ENCODE measurements around the gene LMOD3.
A peak's percentile ranks its signal among the peaks of the same experiment; 100 is the strongest.

Gene LMOD3

DNA sequence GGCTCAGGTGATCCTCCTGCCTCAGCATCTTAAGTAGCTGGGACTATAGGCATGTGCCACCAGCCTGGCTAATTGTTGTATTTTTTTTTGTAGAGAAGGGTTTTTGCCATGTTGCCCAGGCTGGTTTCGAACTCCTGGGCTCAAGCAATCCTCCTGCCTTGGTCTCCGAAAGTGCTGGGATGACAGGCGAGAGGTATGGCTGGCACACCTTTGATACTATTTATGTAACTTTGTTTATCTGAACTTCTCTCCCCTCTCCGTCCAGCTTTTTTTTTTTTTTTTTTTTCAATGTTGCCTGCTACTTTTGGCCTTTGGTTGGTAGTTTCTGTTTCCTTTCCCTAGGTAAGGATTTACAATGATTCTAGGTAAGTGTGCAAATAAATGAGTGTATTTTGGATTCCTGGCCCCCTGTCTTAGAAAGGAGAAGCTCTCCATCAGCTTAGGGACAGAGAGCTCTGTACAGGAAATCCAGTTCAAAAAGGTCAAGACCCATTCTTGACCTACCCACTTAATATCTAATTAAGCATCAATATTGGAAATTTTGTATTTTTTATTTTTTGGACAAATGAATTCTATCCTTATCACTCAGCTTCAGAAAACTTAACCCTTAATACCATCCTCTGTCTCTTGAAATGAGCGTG lies 30.9 kb downstream of the LMOD3 start:
- no peak for DNase-seq (ENCODE audit: low spot score)

DNA sequence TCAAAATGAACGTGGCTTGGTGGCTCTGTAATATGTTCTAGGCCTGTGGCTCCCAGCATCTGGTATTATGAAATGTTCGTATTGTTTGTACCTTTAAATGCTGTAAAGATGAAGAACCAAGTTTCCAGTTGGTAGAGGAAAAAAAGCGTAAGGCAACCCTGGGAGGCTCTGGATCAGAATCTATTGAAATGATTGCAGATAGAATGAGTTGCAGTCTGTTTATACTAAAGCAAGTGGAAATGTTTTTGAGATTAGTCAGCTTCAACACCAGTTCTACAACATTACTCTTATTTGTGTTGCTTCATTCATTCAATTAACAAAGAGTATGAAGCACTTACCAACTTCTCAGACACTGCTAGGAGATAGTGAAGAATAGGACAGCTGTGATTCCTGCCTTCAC lies 32.4 kb downstream of the LMOD3 start:
- peak; percentile 71 for DNase-seq (ENCODE audit: low spot score)

DNA sequence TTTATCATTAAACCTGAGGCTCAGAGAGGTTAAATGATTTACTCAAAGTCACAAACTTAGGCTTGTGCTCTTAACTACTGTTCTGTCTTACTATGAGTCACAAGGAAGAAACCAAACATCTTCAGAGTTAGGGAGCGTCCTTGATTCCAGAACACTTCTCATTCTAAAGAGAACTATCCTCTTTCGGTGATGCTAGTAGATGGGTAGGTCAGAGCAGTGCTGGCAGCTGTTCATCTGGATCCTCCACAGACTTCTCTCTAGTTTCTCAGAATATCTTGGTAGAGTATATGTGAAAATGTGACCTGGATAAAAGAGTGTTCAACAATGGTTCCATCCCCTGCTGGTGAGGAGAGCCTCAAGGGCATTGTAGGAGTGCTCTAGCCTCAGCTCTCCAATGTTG lies 34.3 kb downstream of the LMOD3 start:
- DNase-seq (ENCODE audit: low spot score) = peak; percentile 70

DNA sequence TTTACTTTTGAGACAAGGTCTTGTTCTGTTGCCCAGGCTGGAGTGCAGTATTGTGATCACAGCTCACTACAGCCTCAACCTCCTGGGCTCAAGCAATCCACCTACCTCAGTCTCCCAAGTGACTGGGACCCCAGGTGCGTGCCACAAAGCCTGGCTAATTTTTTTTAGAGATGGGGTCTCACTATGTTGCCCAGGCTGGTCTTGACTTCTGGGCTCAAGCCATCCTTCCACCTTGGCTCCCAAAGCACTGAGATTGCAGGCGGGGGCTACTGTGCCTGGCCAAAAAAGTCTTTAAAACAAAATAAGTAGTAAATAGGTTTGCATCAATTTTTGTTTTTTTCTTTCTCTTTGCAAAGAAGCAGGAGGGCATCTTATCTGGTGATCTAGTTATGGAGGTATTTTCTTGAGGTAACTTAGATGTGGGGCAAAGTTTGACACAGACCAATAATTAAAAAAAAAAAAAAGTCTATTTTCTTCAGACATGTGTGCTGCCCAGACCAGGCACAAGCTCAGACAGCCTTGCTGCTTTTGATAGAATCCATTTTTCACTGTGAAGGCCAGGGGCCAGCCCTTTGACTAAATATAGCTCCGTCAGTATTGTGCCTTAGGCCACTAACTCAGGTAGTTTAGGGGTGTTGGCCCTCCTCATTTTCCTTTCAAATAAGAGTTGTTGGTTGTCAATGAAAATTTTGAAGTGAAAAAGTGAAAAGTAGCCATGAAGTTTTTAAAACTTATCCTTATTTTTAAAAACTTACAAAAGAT lies 35.2 kb downstream of the LMOD3 start:
- no peak for DNase-seq (ENCODE audit: low spot score)

DNA sequence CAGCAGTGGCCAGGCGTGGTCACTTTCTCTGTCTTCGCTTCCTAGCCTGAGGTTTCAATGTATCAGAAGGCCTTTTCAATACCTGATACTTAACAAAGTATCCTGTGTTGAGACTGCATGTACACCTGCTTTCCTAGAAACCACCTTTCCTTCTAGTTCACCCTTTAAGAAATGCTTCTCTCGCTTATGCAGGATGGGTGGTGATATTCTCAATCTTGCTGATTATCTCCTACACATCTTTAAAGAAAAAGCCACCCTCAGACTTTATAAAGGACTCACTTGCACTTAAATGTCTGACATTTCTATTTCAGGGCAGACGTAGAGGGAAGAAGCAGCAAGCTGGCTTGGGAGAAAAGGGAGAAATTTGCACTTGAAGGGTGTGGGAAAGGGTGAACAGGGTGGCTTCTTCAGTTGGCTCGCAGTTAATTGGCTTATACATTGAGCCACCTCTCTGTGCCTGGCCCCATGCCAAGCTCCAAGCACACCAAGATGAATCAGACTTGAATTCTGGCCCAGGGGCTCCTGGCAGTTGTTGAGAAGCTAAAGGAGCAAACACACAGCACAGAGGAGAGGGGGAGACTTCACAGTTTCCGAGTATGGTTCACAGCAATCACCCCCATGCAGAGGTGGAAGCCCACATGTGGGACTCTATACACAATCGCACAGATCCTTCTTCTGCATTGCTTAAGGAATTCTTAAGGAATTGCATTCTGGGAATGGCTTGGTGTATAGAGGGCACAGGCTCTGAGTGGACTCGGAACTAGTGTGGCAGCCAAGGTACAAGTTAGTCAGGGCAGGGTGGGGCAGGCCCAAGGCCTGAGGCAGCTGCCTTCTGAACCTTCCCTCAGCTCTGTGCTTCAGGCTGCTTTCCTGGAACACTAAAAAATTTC lies 36.3 kb downstream of the LMOD3 start:
- peak; percentile 96 for DNase-seq (ENCODE audit: low spot score)

DNA sequence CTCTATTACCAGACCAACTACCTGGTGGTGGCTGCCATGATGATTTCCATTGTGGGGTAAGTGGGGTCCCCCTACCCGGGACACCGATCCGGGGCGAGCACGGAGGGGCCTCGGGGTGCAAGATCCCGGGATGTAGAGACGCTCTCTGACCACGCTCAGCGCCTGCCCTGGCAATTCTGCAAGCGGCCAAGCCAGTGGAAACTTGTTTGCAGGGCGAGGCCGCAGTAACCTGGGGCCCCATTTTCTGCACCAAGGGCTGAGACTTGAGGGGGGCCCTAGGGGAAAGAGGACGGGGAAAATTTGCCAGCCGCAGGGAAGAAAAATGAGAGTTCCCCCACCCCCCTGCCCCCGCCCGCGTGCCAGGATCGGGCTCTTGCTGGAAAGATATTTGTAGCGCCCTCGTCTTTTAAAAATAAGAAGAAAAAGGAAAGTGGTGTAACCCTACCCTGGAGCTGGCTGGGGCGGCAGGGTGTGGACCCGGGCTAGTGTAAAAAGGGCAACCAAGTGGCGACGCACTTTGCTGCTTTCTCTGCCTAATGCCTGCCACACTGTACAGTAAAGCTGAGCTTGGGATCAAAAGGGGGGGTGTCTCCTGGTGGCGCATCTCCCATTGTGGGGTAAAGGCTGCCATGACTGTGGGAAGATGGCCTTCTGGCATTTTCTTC lies 37.1 kb downstream of the LMOD3 start:
- peak; percentile 26 for DNase-seq (ENCODE audit: low spot score)

DNA sequence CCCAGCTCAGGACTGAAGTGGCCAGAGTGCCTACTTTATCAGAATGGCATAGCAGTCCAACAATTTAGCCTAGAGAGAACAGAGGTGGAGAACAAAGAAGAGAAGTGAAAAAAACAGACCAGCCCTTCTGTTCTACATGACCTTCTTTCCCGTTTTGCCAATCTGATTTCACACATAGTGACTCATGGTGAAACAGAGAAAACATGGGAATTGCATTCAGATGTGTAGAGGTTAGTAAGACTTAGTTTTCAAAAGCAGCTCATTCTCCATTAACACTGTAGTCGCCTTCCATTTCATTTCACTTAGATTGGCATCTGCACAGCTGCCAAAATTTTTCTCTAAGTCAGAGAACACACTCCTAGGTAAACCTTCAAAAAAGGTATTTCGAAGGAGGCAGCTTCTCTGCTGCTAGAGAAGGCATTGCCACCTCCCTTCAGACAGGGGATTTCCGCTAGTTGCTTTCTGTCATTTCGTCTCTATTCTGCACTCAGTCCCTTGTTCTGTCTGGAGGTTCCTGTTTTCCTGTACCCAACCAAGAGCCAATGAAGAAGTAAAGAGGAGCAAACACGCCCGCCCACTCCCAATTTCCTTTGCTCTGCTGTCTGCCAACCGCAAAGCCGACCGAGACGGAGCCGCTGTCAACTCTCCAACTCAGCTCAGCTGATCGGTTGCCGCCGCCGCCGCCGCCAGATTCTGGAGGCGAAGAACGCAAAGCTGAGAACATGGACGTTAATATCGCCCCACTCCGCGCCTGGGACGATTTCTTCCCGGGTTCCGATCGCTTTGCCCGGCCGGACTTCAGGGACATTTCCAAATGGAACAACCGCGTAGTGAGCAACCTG lies 37.8 kb downstream of the LMOD3 start, which contains the start of gene ARL6IP5:
ARL6IP5 (plus strand) TSS at position 612 of the 842 bp plus-strand sequence; CDS start at position 723, 111 bp downstream.
- peak; percentile 95 for DNase-seq (ENCODE audit: low spot score)

DNA sequence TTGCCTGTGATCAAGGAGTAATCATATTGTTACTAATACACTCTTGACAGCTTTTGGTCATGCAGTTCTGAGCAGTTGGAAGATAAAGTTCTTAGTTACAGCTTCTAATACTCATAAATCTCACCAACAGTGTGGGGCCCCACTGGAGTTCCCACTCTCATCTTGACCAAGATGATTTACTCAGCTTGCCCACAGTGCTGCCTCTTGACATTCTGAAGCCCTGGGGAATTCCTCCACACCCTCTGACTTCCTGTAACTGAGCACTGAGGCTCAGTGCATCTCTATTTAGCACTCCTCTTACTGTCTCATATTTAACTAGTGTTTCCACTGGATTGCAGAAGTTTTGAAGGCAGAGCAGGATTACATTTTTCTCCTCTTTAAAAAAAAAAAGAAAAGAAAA lies 39.6 kb downstream of the LMOD3 start:
- DNase-seq (ENCODE audit: low spot score) = peak; percentile 84

DNA sequence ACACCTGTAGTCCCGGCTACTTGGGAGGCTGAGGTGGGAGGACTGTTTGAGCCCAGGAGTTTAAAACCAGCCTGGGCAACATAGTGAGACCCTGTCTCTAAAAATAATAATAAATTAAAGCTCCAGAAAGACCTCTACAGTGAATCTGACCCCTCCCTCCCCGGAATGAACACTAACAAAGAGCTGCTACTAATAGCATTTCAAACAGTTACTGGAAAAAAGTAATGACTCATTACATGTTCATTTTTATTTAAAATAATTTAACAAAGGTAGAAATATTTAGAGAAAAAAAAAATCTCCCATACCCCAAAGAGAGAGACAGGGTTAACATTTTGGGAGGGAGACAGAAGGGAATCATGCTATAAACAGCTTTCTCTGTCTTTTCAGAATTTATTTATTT lies 40.0 kb downstream of the LMOD3 start:
- DNase-seq (ENCODE audit: low spot score) = no peak

DNA sequence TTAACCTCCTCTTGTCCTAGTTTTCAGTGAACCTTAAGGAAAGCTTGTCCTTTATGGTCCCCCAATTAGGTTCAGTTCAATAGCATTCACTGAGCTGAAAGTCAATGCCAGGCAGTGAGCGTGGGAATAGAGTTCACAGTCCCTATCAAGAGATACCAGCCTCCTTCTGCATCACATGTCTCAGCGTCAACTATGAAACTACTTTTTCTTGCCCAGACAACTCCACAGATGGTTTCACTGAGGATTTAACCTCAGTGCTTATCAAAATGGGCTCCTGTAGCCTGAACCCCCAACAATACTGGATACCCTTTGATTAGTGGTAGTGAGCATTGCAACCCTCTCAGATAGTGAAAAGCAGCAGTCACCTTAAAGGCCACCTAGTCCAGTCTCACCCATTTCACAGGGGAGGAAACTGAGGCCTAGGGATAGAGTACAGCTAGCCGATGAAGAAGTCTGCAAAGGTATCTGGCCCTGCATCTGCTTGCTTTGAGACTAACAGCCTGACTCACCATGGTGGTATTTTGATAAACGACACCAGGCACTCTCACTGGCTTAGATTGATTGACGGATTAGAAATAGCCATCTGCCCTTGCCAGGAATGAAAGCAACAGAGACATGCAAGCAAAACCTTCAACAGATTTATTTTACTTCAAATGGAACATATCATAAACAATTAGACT lies 40.7 kb downstream of the LMOD3 start:
- DNase-seq (ENCODE audit: low spot score) = peak; percentile 66

DNA sequence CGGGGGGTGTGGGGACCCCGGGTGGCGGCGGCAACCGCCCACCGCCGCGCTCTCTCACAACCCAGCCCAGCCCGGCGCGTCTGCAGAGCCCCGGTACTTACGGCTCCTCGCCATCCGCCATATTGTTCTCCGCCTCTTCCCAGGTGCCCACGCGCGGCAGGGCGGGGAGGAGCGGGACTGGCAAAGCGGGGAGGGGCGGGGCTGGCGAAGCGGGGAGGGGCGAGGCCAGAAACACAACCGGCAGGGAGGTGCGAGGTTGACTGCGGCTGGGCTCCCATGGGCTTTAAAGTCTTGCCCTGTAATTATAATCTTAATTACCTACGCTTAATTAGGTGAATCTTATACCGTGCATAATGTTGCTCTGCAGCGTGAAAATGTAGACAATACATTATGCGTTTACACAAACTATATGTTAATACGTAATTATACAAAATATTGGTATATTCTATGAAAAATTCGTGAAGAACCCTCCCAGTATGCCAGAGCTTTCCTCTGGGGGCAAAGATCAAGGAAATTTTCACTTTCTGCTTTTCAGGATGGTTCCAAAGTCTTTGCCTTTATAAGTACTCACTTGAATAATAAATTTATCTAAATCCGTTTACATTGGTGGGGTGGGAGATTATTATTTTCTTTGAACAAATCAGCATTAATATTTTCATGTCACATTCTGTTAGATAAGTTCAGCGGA lies 42.0 kb downstream of the LMOD3 start, which contains the start of gene UBA3:
UBA3 (minus strand) TSS at position 133 of the 688 bp plus-strand sequence; CDS start at position 121, 12 bp downstream.
- DNase-seq (ENCODE audit: low spot score) = peak; percentile 89

DNA sequence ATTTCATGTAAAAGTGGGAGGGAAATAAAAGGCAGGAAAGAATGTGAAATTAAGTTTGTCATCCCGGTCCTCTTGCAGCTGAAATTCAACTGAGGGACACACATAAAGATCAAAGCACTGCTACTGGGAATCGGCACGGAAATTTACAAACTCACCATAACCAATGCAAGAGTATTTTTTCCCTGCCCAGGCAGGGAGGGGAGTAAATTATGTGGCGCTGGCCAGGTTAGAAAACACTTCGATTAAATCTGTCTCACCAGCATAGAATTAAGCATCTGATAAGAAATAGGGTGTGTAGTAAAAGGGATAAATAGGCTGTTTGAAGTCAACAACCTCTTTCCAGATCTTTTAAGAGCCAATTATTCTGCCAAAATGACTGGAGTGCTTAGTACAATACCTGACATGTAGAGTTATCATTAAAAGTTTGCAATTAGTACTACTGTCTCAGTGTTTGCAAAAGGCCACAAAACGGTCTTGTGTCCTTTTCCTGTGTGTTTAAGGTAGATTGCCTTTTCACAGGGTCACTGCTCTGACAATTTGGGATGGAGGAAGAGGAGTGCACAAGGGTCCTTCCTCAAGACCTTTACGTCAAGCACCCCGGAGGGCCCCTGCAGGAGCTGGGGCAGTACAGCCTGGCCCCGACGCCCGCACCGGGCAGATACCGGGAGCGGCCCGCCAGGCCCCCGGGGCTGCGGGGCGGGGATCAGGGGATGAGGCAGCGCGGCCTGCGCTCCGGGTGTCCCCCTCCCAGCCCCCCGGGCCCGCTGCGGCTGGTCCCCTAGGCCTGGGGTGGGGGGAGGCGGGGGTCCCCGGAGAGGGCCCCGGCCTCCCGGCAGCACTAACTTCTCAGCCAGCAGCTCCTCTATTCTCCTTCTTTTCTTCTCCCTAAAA lies 42.9 kb downstream of the LMOD3 start:
- DNase-seq (ENCODE audit: low spot score) = no peak

DNA sequence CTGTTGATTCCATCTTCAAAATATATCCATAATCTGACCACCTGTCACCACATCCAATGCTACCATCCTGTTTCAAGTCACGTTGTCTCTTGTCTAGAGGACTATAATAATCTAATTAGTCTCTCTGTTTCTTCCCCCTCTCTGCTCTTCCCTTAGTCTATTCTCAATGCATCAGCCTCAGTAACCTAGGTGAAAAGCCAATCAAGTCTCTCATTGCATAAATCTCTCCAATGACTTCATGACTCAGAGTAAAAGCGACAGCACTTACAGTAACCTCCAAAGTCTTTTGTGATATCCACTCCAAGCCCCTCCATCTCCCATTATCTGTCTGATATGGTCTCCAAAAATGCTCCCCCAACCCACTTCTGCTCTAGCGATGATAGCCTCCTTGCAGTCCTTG lies 49.5 kb downstream of the LMOD3 start:
- DNase-seq (ENCODE audit: low spot score) = no peak

DNA sequence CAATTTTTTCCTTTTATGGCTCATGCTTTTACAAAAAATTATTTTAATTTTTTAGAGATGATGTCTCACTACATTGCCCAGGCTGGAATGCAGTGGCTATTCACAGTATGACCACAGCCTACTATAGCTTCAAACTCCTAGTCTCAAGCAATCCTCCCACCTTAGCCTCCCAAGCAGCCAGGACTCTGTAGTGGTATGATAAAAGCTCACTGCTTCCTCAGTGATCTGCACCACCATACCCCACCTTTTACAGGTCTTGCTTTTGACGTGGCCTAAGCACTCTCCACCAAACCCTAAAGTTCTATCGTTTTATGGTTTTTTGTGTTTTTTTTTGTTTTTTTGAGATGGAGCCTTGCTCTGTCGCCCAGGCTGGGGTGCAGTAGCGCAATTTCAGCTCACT lies 56.3 kb downstream of the LMOD3 start:
- no peak for DNase-seq (ENCODE audit: low spot score)

DNA sequence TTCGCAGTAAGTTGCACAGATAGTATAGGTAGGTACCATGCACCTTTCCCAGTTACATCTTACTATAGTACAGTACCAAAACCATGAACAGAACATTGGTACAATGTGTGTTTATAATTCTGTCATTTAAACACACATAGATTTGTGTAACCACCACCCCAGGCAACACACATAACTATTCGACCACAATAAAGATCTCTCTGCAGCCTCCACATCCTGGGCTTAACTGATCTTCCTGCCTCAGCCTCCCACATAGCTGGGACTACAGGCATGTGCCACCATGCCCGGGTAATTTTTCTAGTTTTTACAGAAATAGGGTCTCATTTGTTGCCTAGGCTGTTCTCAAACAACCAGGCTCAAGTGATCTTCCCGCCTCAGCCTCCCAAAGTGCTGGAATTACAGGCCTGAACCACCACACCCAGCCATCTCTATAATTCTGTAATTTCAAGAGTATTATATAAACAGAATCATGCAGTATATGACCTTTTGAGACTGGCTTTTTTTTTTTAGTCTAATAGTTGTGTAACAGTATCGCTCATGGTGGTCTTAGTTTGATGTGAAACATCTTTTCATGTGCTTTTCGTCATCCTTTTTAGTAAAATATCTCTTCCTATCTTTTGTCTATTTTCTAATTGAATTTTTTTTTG lies 57.0 kb downstream of the LMOD3 start:
- no peak for DNase-seq (ENCODE audit: low spot score)

DNA sequence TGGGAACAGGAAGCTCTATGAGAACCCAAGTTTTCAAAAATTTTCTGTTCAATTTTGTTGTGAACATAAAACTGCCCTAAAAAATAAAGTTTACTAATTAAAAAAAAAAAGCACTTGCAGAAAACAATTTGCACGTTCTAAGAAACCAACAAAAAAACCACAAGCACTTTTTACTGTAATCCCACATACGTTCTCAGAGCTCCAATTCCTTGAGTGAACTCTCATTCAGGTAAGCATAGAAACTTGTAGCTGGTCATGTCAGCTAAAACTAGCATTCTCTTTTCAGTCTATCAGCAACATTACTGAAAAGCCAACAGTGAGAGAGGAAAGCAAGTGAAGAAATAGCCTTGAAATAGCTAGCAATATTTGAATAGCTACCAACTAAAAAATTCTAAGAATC lies 58.8 kb downstream of the LMOD3 start:
- DNase-seq (ENCODE audit: low spot score) = no peak

DNA sequence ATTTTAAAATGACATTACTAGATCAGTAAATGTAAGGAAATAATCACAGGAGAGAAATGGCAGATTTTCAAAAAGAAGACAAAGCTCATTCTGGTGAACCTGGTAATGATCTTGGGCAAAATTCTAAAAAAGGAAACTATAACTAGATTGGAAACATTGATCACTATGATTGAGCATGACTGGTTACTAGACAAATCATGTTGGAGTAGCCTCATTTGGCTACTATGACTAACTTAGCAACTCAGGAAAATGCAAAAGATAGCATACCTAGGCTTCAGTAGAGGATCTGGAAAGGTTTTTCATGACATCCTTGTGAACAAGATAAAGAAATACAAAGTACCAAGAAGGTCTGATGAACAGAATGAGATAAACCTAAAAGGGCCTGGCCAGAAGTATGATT lies 62.7 kb downstream of the LMOD3 start:
- DNase-seq (ENCODE audit: low spot score) = no peak

DNA sequence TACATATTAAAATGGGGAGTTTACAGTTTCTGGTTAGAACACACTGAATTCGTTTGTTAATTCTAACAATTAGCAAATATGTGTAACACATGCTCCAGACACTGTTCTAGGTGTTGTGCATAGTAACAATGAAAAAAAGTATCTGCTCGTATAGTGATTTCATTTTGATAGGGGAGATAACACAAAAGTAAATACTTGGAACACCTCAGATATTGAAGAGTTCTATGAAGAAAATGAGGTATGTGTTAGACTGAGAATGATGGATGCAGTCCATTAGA lies 63.5 kb downstream of the LMOD3 start:
- no peak for DNase-seq (ENCODE audit: low spot score)
